ENCODE measurements around the gene ARHGAP26.
A peak's percentile ranks its signal among the peaks of the same experiment; 100 is the strongest.

Gene ARHGAP26

GRCh38 chr5:142767178-142767577 lies 3.0 kb upstream of the ARHGAP26 start:
- TF ChIP-seq POLR2A (IDR thresholded peaks at IDR 0.05; ENCODE audit: low read depth, low read length), result no peak
- FAIRE-seq, result no peak
- no peak for DNase-seq (ENCODE audit: insufficient read length, low spot score)

GRCh38 chr5:142767911-142768310 lies 2.3 kb upstream of the ARHGAP26 start:
- TF ChIP-seq POLR2A (IDR thresholded peaks at IDR 0.05; ENCODE audit: low read depth, low read length), result no peak
- no peak for FAIRE-seq

GRCh38 chr5:142769251-142769792 lies 855 bp upstream of the ARHGAP26 start:
- DNase-seq (ENCODE audit: insufficient read length, low spot score), result no peak
- FAIRE-seq, result no peak
- no peak for TF ChIP-seq POLR2A (IDR thresholded peaks at IDR 0.05; ENCODE audit: low read depth, low read length)

More at GRCh38 chr5:142767911-142768310, 2.3 kb upstream of the ARHGAP26 start:
- DNase-seq (ENCODE audit: insufficient read length, low spot score), result no peak

- peak; percentile 32 for DNase-seq (ENCODE audit: insufficient read length, low spot score)
- no peak for FAIRE-seq
- 0 out of 2 replicates have a peak, but pooled peaks have one; percentile 13 for TF ChIP-seq POLR2A (IDR thresholded peaks at IDR 0.05; ENCODE audit: low read depth, low read length)
Observed at GRCh38 chr5:142770650-142771609, 753 bp downstream of the ARHGAP26 start.

- TF ChIP-seq POLR2A (IDR thresholded peaks at IDR 0.05; ENCODE audit: low read depth, low read length), result no peak
- no peak for FAIRE-seq
- DNase-seq (ENCODE audit: insufficient read length, low spot score), result no peak
Observed at GRCh38 chr5:142771666-142772065, 1.5 kb downstream of the ARHGAP26 start.

GRCh38 chr5:142772446-142773293 lies 2.5 kb downstream of the ARHGAP26 start:
- TF ChIP-seq POLR2A (IDR thresholded peaks at IDR 0.05; ENCODE audit: low read depth, low read length), result no peak
- DNase-seq (ENCODE audit: insufficient read length, low spot score) (no peak), FAIRE-seq (no peak)

GRCh38 chr5:142777099-142777498 lies 6.9 kb downstream of the ARHGAP26 start:
- TF ChIP-seq POLR2A (IDR thresholded peaks at IDR 0.05; ENCODE audit: low read depth, low read length), result no peak
- FAIRE-seq, result no peak
- DNase-seq (ENCODE audit: insufficient read length, low spot score), result no peak

GRCh38 chr5:142777850-142778249 lies 7.7 kb downstream of the ARHGAP26 start:
- no peak for DNase-seq (ENCODE audit: insufficient read length, low spot score)
- no peak for TF ChIP-seq POLR2A (IDR thresholded peaks at IDR 0.05; ENCODE audit: low read depth, low read length)
- no peak for FAIRE-seq

GRCh38 chr5:142779163-142779840 lies 9.1 kb downstream of the ARHGAP26 start:
- DNase-seq (ENCODE audit: insufficient read length, low spot score) (no peak), FAIRE-seq (no peak)
- TF ChIP-seq POLR2A (IDR thresholded peaks at IDR 0.05; ENCODE audit: low read depth, low read length), result no peak

GRCh38 chr5:142780871-142781270 lies 10.7 kb downstream of the ARHGAP26 start:
- FAIRE-seq, result no peak
- TF ChIP-seq POLR2A (IDR thresholded peaks at IDR 0.05; ENCODE audit: low read depth, low read length), result no peak

GRCh38 chr5:142782976-142783530 lies 12.9 kb downstream of the ARHGAP26 start:
- FAIRE-seq (no peak), DNase-seq (ENCODE audit: insufficient read length, low spot score) (no peak)
- TF ChIP-seq POLR2A (IDR thresholded peaks at IDR 0.05; ENCODE audit: low read depth, low read length), result no peak

More at GRCh38 chr5:142780871-142781270, 10.7 kb downstream of the ARHGAP26 start:
- no peak for DNase-seq (ENCODE audit: insufficient read length, low spot score)

GRCh38 chr5:142783601-142784341 lies 13.6 kb downstream of the ARHGAP26 start:
- no peak for TF ChIP-seq POLR2A (IDR thresholded peaks at IDR 0.05; ENCODE audit: low read depth, low read length)
- FAIRE-seq, result no peak
- no peak for DNase-seq (ENCODE audit: insufficient read length, low spot score)
